PC-3 (cell line): Measurements from ENCODE around the gene FAM13A.

Source experiments
- CTCF ChIP-seq: fragments of 300-600 bp; sonication (generic); conservative IDR thresholded peaks from 2 replicates; pipeline ENCODE4 v1.5.1; 2017; ENCODE audit warnings: antibody characterized with exemption, low read depth, mild to moderate bottlenecking, low read length
- EZH2 ChIP-seq: fragments of 300-600 bp; sonication (generic); IDR thresholded peaks from one replicate; pipeline ENCODE4 v1.6.1; 2017; ENCODE audit warnings: antibody characterized with exemption, mild to moderate bottlenecking, low read length; ENCODE audit not compliant: unreplicated experiment
- EZH2phosphoT487 ChIP-seq: fragments of 300-600 bp; sonication (generic); IDR thresholded peaks from 2 replicates; pipeline ENCODE4 v1.6.1; 2018; ENCODE audit warnings: mild to moderate bottlenecking, antibody characterized with exemption, low read length, borderline replicate concordance

- no peak for TF ChIP-seq CTCF
- no peak for TF ChIP-seq EZH2phosphoT487
- no peak for TF ChIP-seq EZH2
These were observed 91.9 kb downstream of the FAM13A start for GRCh38 chr4:88965053-88965452.
